ENCODE measurements around the gene CNTNAP2. TPM values are rescaled to one million over a fixed set of nuclear protein-coding genes. Genes with fewer than 3 reads are reported as not detected.
"Not testable (repeated sequence)": the region's sequence is repeated elsewhere in the genome, so short reads cannot be mapped to it uniquely, and the experiment has no call there.

CNTNAP2 gene
- total RNA-seq, 3 donors from 2014 or later (not counting 1 experiment from before 2014, with no cell fraction given): 0.18 to 1.1 TPM; not detected in 1

- TF ChIP-seq, protein P1, sequence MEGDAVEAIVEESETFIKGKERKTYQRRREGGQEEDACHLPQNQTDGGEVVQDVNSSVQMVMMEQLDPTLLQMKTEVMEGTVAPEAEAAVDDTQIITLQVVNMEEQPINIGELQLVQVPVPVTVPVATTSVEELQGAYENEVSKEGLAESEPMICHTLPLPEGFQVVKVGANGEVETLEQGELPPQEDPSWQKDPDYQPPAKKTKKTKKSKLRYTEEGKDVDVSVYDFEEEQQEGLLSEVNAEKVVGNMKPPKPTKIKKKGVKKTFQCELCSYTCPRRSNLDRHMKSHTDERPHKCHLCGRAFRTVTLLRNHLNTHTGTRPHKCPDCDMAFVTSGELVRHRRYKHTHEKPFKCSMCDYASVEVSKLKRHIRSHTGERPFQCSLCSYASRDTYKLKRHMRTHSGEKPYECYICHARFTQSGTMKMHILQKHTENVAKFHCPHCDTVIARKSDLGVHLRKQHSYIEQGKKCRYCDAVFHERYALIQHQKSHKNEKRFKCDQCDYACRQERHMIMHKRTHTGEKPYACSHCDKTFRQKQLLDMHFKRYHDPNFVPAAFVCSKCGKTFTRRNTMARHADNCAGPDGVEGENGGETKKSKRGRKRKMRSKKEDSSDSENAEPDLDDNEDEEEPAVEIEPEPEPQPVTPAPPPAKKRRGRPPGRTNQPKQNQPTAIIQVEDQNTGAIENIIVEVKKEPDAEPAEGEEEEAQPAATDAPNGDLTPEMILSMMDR (IDR thresholded peaks at IDR 0.05): no peak
- H3K4me1 Mint-ChIP-seq: no peaks in the 10 kb centered on the region
- no peaks in the 10 kb centered on the region for H3K4me1 ChIP-seq (ENCODE audit: control insufficient read depth, insufficient read depth, low read length)
- peaks cover 0 to 3% of the 10 kb centered on the region in 2 donors for H3K9me3 Mint-ChIP-seq
- WGBS (ENCODE audit: insufficient coverage): 50% methylated on average over 1 of the region's 1 CpG
- H3K4me3 ChIP-seq (ENCODE audit: low read length): no peak overlapping the region
- H3K36me3 ChIP-seq (ENCODE audit: control insufficient read depth, insufficient read depth, low read length): no peaks in the 10 kb centered on the region
- H3K36me3 Mint-ChIP-seq: no peaks in the 10 kb centered on the region
- H3K27ac ChIP-seq (ENCODE audit: low read length): no peak overlapping the region
- H3K27ac Mint-ChIP-seq: no peak overlapping the region
- no peak overlapping the region for H3K4me3 Mint-ChIP-seq
- H3K9me3 ChIP-seq (ENCODE audit: control insufficient read depth, insufficient read depth, low read length): no peaks in the 10 kb centered on the region
- H3K27me3 ChIP-seq (ENCODE audit: control insufficient read depth, insufficient read depth, low read length): no peaks in the 10 kb centered on the region
- ATAC-seq (no peak), DNase-seq (no peak)
- intact Hi-C loops (cut with micrococcal nuclease): no loop called here
- no peaks in the 10 kb centered on the region for H3K27me3 Mint-ChIP-seq (ENCODE audit: low read depth in 2 of 2)
These were observed 1469.9 kb downstream of the CNTNAP2 start for GRCh38 chr7:147586526-147586925.

GRCh38 chr7:147593271-147594057 lies 1476.9 kb downstream of the CNTNAP2 start:
- ATAC-seq (no peak), DNase-seq (no peak)
- no CpG with 5 or more reads among the region's 2 CpGs for WGBS (ENCODE audit: insufficient coverage)
- no peaks in the 10 kb centered on the region for H3K36me3 Mint-ChIP-seq
- TF ChIP-seq, protein P1 (IDR thresholded peaks at IDR 0.05): no peak
- no peaks in the 10 kb centered on the region for H3K4me1 ChIP-seq (ENCODE audit: control insufficient read depth, insufficient read depth, low read length)
- H3K9me3 Mint-ChIP-seq: peaks cover 14 to 18% of the 10 kb centered on the region in 2 donors
- H3K27me3 ChIP-seq (ENCODE audit: control insufficient read depth, insufficient read depth, low read length): no peaks in the 10 kb centered on the region
- no peaks in the 10 kb centered on the region for H3K36me3 ChIP-seq (ENCODE audit: control insufficient read depth, insufficient read depth, low read length)
- no peaks in the 10 kb centered on the region for H3K9me3 ChIP-seq (ENCODE audit: control insufficient read depth, insufficient read depth, low read length)
- no peak overlapping the region for H3K27ac ChIP-seq (ENCODE audit: low read length)
- H3K4me3 Mint-ChIP-seq: no peak overlapping the region
- H3K27ac Mint-ChIP-seq: no peak overlapping the region
- intact Hi-C loops (cut with micrococcal nuclease): no loop called here
- H3K4me3 ChIP-seq (ENCODE audit: low read length): no peak overlapping the region
- no peaks in the 10 kb centered on the region for H3K4me1 Mint-ChIP-seq
- H3K27me3 Mint-ChIP-seq (ENCODE audit: low read depth in 2 of 2): no peaks in the 10 kb centered on the region

DNA sequence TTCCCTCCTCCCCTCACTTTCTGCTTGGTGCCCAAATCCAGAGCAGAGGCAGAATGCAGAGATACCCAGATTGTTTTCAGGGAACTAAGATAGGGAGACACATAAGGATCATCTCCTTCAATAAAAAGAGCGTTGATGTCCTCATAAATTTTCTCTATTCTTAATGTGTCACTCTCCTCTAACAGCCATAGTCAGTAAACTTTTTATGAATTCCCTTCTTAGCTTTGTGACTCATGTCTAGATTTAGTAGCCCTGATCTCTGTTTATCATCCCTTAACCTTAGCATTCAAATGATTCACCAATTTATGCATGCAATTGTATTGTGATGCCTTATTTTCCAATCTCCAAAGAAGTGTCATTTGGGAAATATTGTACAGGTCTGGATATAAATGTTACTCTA lies 1478.4 kb downstream of the CNTNAP2 start:
- Histone ChIP-seq H3K4me3 (ENCODE audit: low read length) (no peak overlapping the region), H3K4me1 (ENCODE audit: control insufficient read depth, insufficient read depth, low read length) (no peaks in the 10 kb centered on the region), H3K27ac (ENCODE audit: low read length) (no peak overlapping the region), H3K9me3 (ENCODE audit: control insufficient read depth, insufficient read depth, low read length) (no peaks in the 10 kb centered on the region), H3K27me3 (ENCODE audit: control insufficient read depth, insufficient read depth, low read length) (no peaks in the 10 kb centered on the region), H3K36me3 (ENCODE audit: control insufficient read depth, insufficient read depth, low read length) (no peaks in the 10 kb centered on the region)
- H3K9me3 Mint-ChIP-seq: peaks cover 17 to 22% of the 10 kb centered on the region in 2 donors
- TF ChIP-seq, protein P1 (IDR thresholded peaks at IDR 0.05): no peak
- ATAC-seq (no peak), DNase-seq (no peak)
- intact Hi-C loops (cut with micrococcal nuclease): no loop called here
- no peaks in the 10 kb centered on the region for H3K36me3 Mint-ChIP-seq
- H3K27ac Mint-ChIP-seq: no peak overlapping the region
- 92% methylated on average over 1 of the region's 1 CpG for WGBS (ENCODE audit: insufficient coverage)
- no peaks in the 10 kb centered on the region for H3K27me3 Mint-ChIP-seq (ENCODE audit: low read depth in 2 of 2)
- no peaks in the 10 kb centered on the region for H3K4me1 Mint-ChIP-seq
- no peak overlapping the region for H3K4me3 Mint-ChIP-seq

GRCh38 chr7:147598687-147599086 lies 1482.1 kb downstream of the CNTNAP2 start:
- H3K36me3 Mint-ChIP-seq; intact Hi-C loops (cut with micrococcal nuclease); ATAC-seq; H3K9me3 ChIP-seq (ENCODE audit: control insufficient read depth, insufficient read depth, low read length); H3K4me3 ChIP-seq (ENCODE audit: low read length); H3K4me1 Mint-ChIP-seq; H3K27ac Mint-ChIP-seq; H3K27me3 Mint-ChIP-seq (ENCODE audit: low read depth in 2 of 2); H3K4me3 Mint-ChIP-seq; H3K4me1 ChIP-seq (ENCODE audit: control insufficient read depth, insufficient read depth, low read length); H3K27me3 ChIP-seq (ENCODE audit: control insufficient read depth, insufficient read depth, low read length); H3K36me3 ChIP-seq (ENCODE audit: control insufficient read depth, insufficient read depth, low read length); H3K27ac ChIP-seq (ENCODE audit: low read length); DNase-seq: not testable (repeated sequence)
- WGBS (ENCODE audit: insufficient coverage): 85% methylated on average over 2 of the region's 2 CpGs
- peaks cover 17 to 27% of the 10 kb centered on the region in 2 donors for H3K9me3 Mint-ChIP-seq

Data from natural killer cell (primary cell).